ENCODE measurements around the gene CRYGD. TPM values are rescaled to one million over a fixed set of nuclear protein-coding genes. Genes with fewer than 3 reads are reported as not detected.

Gene CRYGD
- total and polyA plus RNA-seq, 2 of the 13 experiments (the other 11 are each of a cell fraction or from before 2014, with no cell fraction given), result not detected

- in situ Hi-C loops (cut with HindIII; ENCODE audit: extremely low pct_ligation_motif_present, low pct_unique_long_range_greater_than_20kb) (no loop called here), intact Hi-C loops (cut with micrococcal nuclease; ENCODE audit: unreplicated experiment) (loop anchor here (1.0 to 5.0 kb wide), 4 partner anchors 38 to 445 kb away; partner anchors contain the start of gene METTL21A)
- Histone ChIP-seq H3K27ac (ENCODE audit: extremely low read length, insufficient read depth, low read length) (no peak overlapping the region), H3K4me2 (ENCODE audit: low read depth, low read length) (no peak overlapping the region), H3K4me3 (replicated peaks in 1 of 3; ENCODE audit: insufficient read depth in 1 of 3, low read depth in 2 of 3, low read length in 3 of 3) (no peak overlapping the region), H3K4me1 (ENCODE audit: insufficient read depth, low read length) (no peaks in the 10 kb centered on the region), H3K36me3 (replicated peaks in 1 of 2; ENCODE audit: control insufficient read depth in 1 of 2, insufficient read depth in 2 of 2, low read length in 2 of 2) (no peaks in the 10 kb centered on the region), H3K27me3 (ENCODE audit: control insufficient read depth in 1 of 2, insufficient read depth in 2 of 2, low read length in 2 of 2) (peaks cover 0 to 22% of the 10 kb centered on the region in 2 experiments; a peak in 3 of 5 replicates), H3K9ac (ENCODE audit: insufficient read depth, low read depth, low read length) (no peak overlapping the region), H3K79me2 (ENCODE audit: insufficient read depth, low read length) (no peaks in the 10 kb centered on the region), H3K9me3 (ENCODE audit: low read length) (no peaks in the 10 kb centered on the region), H4K20me1 (ENCODE audit: insufficient read depth, low read length) (no peaks in the 10 kb centered on the region), H2AFZ (ENCODE audit: low read length) (no peak overlapping the region)
- DNase-seq (ENCODE audit: low spot score) (peak; percentile 63), FAIRE-seq (peak; percentile 99), ATAC-seq (peak; percentile 93)
- WGBS (ENCODE audit: low lambda C conversion rate), result 20% methylated on average over 9 of the region's 9 CpGs
- no TSS peak for BruUV-seq (replicated peaks)
- ChIA-PET POLR2A (interaction anchor here (0.6 kb wide), 1 partner anchor 38 kb away, joined by 3 read pairs; no protein-coding TSS in a partner anchor), CTCF (ENCODE audit: low intra/inter-chr PET ratio, low total read pairs) (interaction anchor here (0.6 to 2.7 kb wide), 5 partner anchors 99 to 447 kb away, joined by 3 to 39 read pairs (median 6); partner anchors contain the start of gene METTL21A)
- 0 out of 2 replicates have a peak, but pooled peaks have one; percentile 58 for TF ChIP-seq THAP11 (CRISPR knock-in tag; IDR thresholded peaks at IDR 0.05)
- peak; percentile 88 for TF ChIP-seq RAD21 (CRISPR knock-in tag; IDR thresholded peaks at IDR 0.05)
- TF ChIP-seq HMGXB4 (CRISPR knock-in tag; IDR thresholded peaks at IDR 0.05; ENCODE audit: borderline replicate concordance in 1 of 2, low read depth in 1 of 2), result peak in 1 of 2 experiments; percentile 54; a peak in 1 of 4 replicates
- TF ChIP-seq KLF16 (CRISPR knock-in tag; IDR thresholded peaks at IDR 0.05), result 0 out of 4 replicates have a peak, but pooled peaks of 1 of the 2 experiments have one; percentile 46
- TF ChIP-seq TARDBP (CRISPR knock-in tag; IDR thresholded peaks at IDR 0.05), result 0 out of 2 replicates have a peak, but pooled peaks have one; percentile 37
- no peak for TF ChIP-seq KDM1A (CRISPR knock-in tag; IDR thresholded peaks at IDR 0.05)
- 0 out of 2 replicates have a peak, but pooled peaks have one; percentile 15 for TF ChIP-seq NFYC (CRISPR knock-in tag; IDR thresholded peaks at IDR 0.05)
- 0 out of 2 replicates have a peak, but pooled peaks have one; percentile 11 for TF ChIP-seq POGZ (CRISPR knock-in tag; IDR thresholded peaks at IDR 0.05)
- TF ChIP-seq, protein P1, sequence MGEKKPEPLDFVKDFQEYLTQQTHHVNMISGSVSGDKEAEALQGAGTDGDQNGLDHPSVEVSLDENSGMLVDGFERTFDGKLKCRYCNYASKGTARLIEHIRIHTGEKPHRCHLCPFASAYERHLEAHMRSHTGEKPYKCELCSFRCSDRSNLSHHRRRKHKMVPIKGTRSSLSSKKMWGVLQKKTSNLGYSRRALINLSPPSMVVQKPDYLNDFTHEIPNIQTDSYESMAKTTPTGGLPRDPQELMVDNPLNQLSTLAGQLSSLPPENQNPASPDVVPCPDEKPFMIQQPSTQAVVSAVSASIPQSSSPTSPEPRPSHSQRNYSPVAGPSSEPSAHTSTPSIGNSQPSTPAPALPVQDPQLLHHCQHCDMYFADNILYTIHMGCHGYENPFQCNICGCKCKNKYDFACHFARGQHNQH (CRISPR knock-in tag; IDR thresholded peaks at IDR 0.05), result no peak; the same call in 1 of the 2 replicates
- peak; percentile 12; the same call in 1 of the 2 replicates for TF ChIP-seq RXRB (CRISPR knock-in tag; IDR thresholded peaks at IDR 0.05; ENCODE audit: borderline replicate concordance)
- TF ChIP-seq ZNF549 (CRISPR knock-in tag; IDR thresholded peaks at IDR 0.05), result no peak
- TF ChIP-seq KLF11 (CRISPR knock-in tag; IDR thresholded peaks at IDR 0.05), result 0 out of 2 replicates have a peak, but pooled peaks have one; percentile 36
- TF ChIP-seq NAIF1 (CRISPR knock-in tag; IDR thresholded peaks at IDR 0.05; ENCODE audit: borderline replicate concordance), result no peak
- TF ChIP-seq KDM3A (CRISPR knock-in tag; IDR thresholded peaks at IDR 0.05; ENCODE audit: low read depth), result 0 out of 2 replicates have a peak, but pooled peaks have one; percentile 49
- TF ChIP-seq ERF (CRISPR knock-in tag; IDR thresholded peaks at IDR 0.05), result peak; percentile 37; the same call in 1 of the 2 replicates
- TF ChIP-seq SP140L (CRISPR knock-in tag; IDR thresholded peaks at IDR 0.05; ENCODE audit: borderline replicate concordance), result 0 out of 2 replicates have a peak, but pooled peaks have one; percentile 38
- TF ChIP-seq CENPX (CRISPR knock-in tag; IDR thresholded peaks at IDR 0.05), result no peak
- TF ChIP-seq BCL3 (CRISPR knock-in tag; IDR thresholded peaks at IDR 0.05), result no peak
- peak; percentile 52 for TF ChIP-seq TEAD3 (CRISPR knock-in tag; optimal IDR thresholded peaks at IDR 0.05; ENCODE audit: borderline replicate concordance)
- TF ChIP-seq JUNB (CRISPR knock-in tag; IDR thresholded peaks at IDR 0.05; ENCODE audit: borderline replicate concordance), result no peak
- peak; percentile 25 for TF ChIP-seq ZFP36 (IDR thresholded peaks at IDR 0.05; ENCODE audit: borderline replicate concordance, low read depth, low read length, partially characterized antibody)
Observed at GRCh38 chr2:208072250-208072892, 52.0 kb downstream of the CRYGD start.

Measured in HepG2 (cell line).